MG63 (cell line): Measurements from ENCODE around the gene SNX17. TPM values are rescaled to one million over a fixed set of nuclear protein-coding genes. Genes with fewer than 3 reads are reported as not detected.
"Not testable (repeated sequence)": the region's sequence is repeated elsewhere in the genome, so short reads cannot be mapped to it uniquely, and the experiment has no call there.

Experiments
- DNase-seq: peaks from one replicate; pipeline ENCODE4 v3.0.0-alpha.2; 2020
- H3K27me3 ChIP-seq: fragments of 250-450 bp; sonication (Bioruptor Pico); 2 replicates; pipeline ENCODE4 v1.5.1; 2020; ENCODE audit warnings: mild to moderate bottlenecking, moderate library complexity
- H3K36me3 ChIP-seq: fragments of 250-450 bp; sonication (Bioruptor Pico); 2 replicates; pipeline ENCODE4 v1.5.1; 2020; ENCODE audit warnings: mild to moderate bottlenecking, moderate library complexity
- H3K4me3 ChIP-seq: fragments of 250-450 bp; sonication (Bioruptor Pico); 2 replicates; pipeline ENCODE4 v1.5.1; 2020; ENCODE audit warnings: mild to moderate bottlenecking, moderate library complexity
- H3K9me3 ChIP-seq: fragments of 250-450 bp; sonication (Bioruptor Pico); 2 replicates; pipeline ENCODE4 v1.5.1; 2020; ENCODE audit warnings: mild to moderate bottlenecking, moderate library complexity
- total RNA-seq: library from RNA; depleted of rRNA; stranded (reverse); fragments of >200 nt; shearing (Covaris generic); gene quantifications from 2 replicates; pipeline ENCODE4 v1.2.3, GENCODE V29; 2014; ENCODE audit warnings: low replicate concordance; rRNA removed

Gene SNX17
- total RNA-seq: 195 and 280 TPM in 2 replicates

- peaks cover 77% of the 10 kb centered on the region for H3K36me3 ChIP-seq
Measured at GRCh38 chr2:27370026-27370815, at the start of gene SNX17, which contains the start of gene EIF2B4. Gene SNX17 (plus strand): TSS chr2:27370616. CDS start chr2:27370744, 128 bp downstream. Gene EIF2B4 (minus strand): TSS chr2:27370338. CDS start chr2:27370314, 24 bp downstream.

GRCh38 chr2:27320958-27321543 lies 49.4 kb upstream of the SNX17 start:
- peak; percentile 97 for DNase-seq
- Histone ChIP-seq H3K4me3 (peak overlapping the region; percentile 85), H3K27me3 (no peaks in the 10 kb centered on the region), H3K36me3 (peaks cover 11% of the 10 kb centered on the region), H3K9me3 (no peaks in the 10 kb centered on the region)

More at GRCh38 chr2:27370026-27370815, at the start of gene SNX17, which contains the start of gene EIF2B4:
- Histone ChIP-seq H3K4me3 (peak within 1 kb of the TSS; percentile 92), H3K9me3 (no peaks in the 10 kb centered on the region), H3K27me3 (no peaks in the 10 kb centered on the region)
- DNase-seq: peak; percentile 99

GRCh38 chr2:27322301-27322765 lies 48.1 kb upstream of the SNX17 start:
- Histone ChIP-seq H3K36me3 (peaks cover 13% of the 10 kb centered on the region), H3K9me3 (no peaks in the 10 kb centered on the region), H3K4me3 (peak overlapping the region; percentile 85), H3K27me3 (no peaks in the 10 kb centered on the region)
- no peak for DNase-seq

- peak within 1 kb of the TSS; percentile 85 for H3K4me3 ChIP-seq
- peak; percentile 90 for DNase-seq
- no peaks in the 10 kb centered on the region for H3K9me3 ChIP-seq
- H3K36me3 ChIP-seq: peaks cover 17% of the 10 kb centered on the region
- H3K27me3 ChIP-seq: no peaks in the 10 kb centered on the region
Measured at GRCh38 chr2:27322766-27323595, 47.4 kb upstream of the SNX17 start, which contains the start of gene MPV17. Gene MPV17 (minus strand): TSS chr2:27323097. CDS start chr2:27322517, 580 bp downstream.

- Histone ChIP-seq H3K9me3 (no peaks in the 10 kb centered on the region), H3K27me3 (no peaks in the 10 kb centered on the region), H3K36me3 (peaks cover 24% of the 10 kb centered on the region), H3K4me3 (peak overlapping the region; percentile 85)
- DNase-seq: no peak
Measured at GRCh38 chr2:27323596-27324285, 46.7 kb upstream of the SNX17 start.

- no peak for DNase-seq
- Histone ChIP-seq H3K27me3 (no peaks in the 10 kb centered on the region), H3K9me3 (no peaks in the 10 kb centered on the region), H3K36me3 (peaks cover 34% of the 10 kb centered on the region), H3K4me3 (no peak overlapping the region)
Measured at GRCh38 chr2:27324720-27325119, 45.7 kb upstream of the SNX17 start.

- no peak for DNase-seq
- Histone ChIP-seq H3K4me3 (no peak overlapping the region), H3K27me3 (no peaks in the 10 kb centered on the region), H3K36me3 (peaks cover 52% of the 10 kb centered on the region), H3K9me3 (no peaks in the 10 kb centered on the region)
Measured at GRCh38 chr2:27335311-27335710, 35.1 kb upstream of the SNX17 start.

GRCh38 chr2:27336173-27336572 lies 34.2 kb upstream of the SNX17 start:
- H3K4me3 ChIP-seq: no peak overlapping the region
- peaks cover 52% of the 10 kb centered on the region for H3K36me3 ChIP-seq
- H3K9me3 ChIP-seq: no peaks in the 10 kb centered on the region
- DNase-seq: no peak
- no peaks in the 10 kb centered on the region for H3K27me3 ChIP-seq

- no peaks in the 10 kb centered on the region for H3K9me3 ChIP-seq
- no peaks in the 10 kb centered on the region for H3K27me3 ChIP-seq
- DNase-seq: no peak
- no peak overlapping the region for H3K4me3 ChIP-seq
- peaks cover 17% of the 10 kb centered on the region for H3K36me3 ChIP-seq
Measured at GRCh38 chr2:27347641-27348040, 22.8 kb upstream of the SNX17 start.

- Histone ChIP-seq H3K9me3 (no peaks in the 10 kb centered on the region), H3K4me3 (no peak overlapping the region), H3K27me3 (no peaks in the 10 kb centered on the region), H3K36me3 (peaks cover 12% of the 10 kb centered on the region)
- DNase-seq: no peak
Measured at GRCh38 chr2:27350106-27350693, 20.2 kb upstream of the SNX17 start.

GRCh38 chr2:27351802-27352598 lies 18.4 kb upstream of the SNX17 start:
- Histone ChIP-seq H3K27me3 (no peaks in the 10 kb centered on the region), H3K9me3 (no peaks in the 10 kb centered on the region), H3K4me3 (no peak overlapping the region), H3K36me3 (peaks cover 12% of the 10 kb centered on the region)
- no peak for DNase-seq

GRCh38 chr2:27353386-27353761 lies 17.0 kb upstream of the SNX17 start:
- DNase-seq, H3K9me3 ChIP-seq, H3K27me3 ChIP-seq, H3K4me3 ChIP-seq: not testable (repeated sequence)
- H3K36me3 ChIP-seq: peaks cover 14% of the 10 kb centered on the region

GRCh38 chr2:27353762-27354596 lies 16.4 kb upstream of the SNX17 start:
- H3K27me3 ChIP-seq: no peaks in the 10 kb centered on the region
- H3K9me3 ChIP-seq: no peaks in the 10 kb centered on the region
- H3K36me3 ChIP-seq: peaks cover 16% of the 10 kb centered on the region
- peak; percentile 75 for DNase-seq
- H3K4me3 ChIP-seq: no peak overlapping the region; the same call in 1 of the 2 replicates

- H3K9me3 ChIP-seq: no peaks in the 10 kb centered on the region
Measured at GRCh38 chr2:27354597-27354927, 15.9 kb upstream of the SNX17 start.

GRCh38 chr2:27356056-27356381 lies 14.4 kb upstream of the SNX17 start:
- Histone ChIP-seq H3K4me3 (peak overlapping the region; percentile 75), H3K36me3 (peaks cover 13% of the 10 kb centered on the region), H3K9me3 (no peaks in the 10 kb centered on the region), H3K27me3 (no peaks in the 10 kb centered on the region)
- DNase-seq: peak; percentile 59

More at GRCh38 chr2:27354597-27354927, 15.9 kb upstream of the SNX17 start:
- no peaks in the 10 kb centered on the region for H3K27me3 ChIP-seq
- peaks cover 16% of the 10 kb centered on the region for H3K36me3 ChIP-seq
- no peak for DNase-seq
- H3K4me3 ChIP-seq: no peak overlapping the region; the same call in 1 of the 2 replicates
